Activated CD4-positive, CD25-positive, alpha-beta regulatory T cell treated with anti-CD3 and anti-CD28 coated beads, Interleukin-2, amount 50 U/mL, for 72 hours (primary cell): ENCODE measurements around the gene SDK2.
A peak's percentile ranks its signal among the peaks of the same experiment; 100 is the strongest.

ENCODE experiments used
- DNase-seq: peaks from one replicate; pipeline ENCODE4 v3.0.0; 2021

The SDK2 gene

DNA sequence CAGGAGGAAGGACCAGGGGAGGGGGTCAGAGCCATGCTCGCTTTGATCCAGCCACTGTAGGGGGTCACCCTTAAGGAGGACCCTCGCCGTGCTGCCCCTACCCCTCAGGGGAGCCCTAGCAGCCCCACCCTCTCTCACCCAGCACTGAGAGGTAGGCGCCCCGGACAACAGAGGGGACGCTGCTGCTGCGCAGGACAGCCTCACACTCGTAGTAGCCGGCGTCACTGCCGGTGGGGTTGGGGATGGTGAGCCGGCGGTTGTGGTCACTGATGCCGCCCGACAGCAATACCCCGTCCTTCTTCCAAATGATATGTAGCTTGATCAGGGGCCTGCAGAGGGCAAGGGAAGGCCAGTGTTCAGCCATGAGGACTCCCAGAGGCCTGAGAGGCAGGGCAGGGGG, 206.4 kb downstream of the SDK2 start:
- no peak for DNase-seq

DNA sequence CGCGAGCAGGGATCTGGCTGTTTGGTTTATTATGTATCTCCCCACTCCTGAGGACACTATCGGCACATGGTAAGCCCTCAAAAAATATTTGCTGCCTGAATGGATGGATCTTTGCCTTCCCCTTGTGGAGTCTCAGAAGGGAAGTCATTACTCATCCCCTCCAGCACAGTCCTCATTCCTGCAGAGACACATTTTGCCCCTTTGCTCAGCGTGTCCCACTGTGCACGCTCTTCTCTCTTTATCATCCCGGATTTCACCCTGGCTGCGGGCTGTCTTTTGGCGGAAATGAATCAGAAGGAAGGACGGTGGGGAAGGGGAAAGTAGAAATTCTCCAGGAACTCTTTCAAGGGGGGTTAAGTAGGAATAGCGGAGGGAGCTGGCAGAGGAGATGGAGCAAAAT, 207.3 kb downstream of the SDK2 start:
- DNase-seq = no peak

DNA sequence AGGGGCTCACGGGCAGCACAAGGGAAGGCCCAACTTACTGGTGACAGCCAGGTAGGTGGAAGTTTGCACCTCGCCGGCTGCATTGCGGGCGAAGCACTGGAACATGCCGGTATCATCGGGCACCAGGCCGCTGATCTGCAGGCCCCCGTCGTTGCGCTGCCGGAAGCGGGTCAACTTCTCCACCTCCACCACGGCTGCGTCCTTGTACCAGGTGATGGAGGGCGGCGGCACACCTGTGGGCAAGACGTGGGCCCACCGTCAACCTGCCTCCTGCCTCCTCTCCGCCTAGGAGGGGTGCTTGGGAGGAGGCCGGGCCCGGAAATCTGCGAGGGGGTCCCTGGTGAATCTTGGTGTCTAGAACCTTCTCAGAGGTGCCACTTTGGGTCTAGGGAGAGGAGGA, 208.8 kb downstream of the SDK2 start:
- DNase-seq = no peak

DNA sequence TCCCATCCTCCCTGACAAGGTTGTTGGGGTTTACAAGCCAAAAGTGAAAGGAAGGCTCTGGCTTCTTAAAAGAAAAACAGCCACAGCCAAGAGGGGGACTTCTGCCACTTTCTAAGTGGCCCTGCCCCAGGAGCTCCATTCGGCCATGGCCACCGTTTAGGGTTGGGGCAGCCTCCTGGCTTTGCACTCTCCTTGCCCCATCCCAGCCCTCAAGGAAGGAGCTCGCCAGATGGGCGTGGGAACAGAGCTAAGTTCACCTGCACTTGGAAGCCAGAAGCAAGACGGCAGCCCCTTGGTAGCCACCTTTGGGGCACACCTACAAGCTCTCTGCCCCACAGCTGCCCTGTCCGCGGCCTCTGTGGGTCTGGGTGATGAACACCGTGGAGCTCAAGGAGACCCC, 210.1 kb downstream of the SDK2 start:
- no peak for DNase-seq

DNA sequence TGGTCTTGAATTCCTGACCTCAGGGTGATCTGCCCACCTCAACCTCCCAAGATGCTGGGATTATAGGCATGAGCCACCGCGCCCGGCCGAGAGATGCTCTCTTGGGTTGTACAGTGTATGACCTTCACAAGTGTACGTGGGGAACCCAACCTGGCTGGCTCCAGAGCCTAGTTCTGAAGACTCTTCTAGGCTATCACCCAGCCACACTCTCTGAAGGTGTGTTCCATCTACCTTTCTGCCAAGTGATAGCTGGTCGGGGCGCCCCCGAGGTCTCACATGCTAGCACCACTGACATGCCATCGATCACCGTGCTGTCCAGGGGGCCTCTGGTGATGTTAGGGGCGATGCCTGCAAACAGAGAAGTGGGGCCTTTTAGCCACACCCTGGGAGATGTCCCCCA, 210.7 kb downstream of the SDK2 start:
- no peak for DNase-seq

DNA sequence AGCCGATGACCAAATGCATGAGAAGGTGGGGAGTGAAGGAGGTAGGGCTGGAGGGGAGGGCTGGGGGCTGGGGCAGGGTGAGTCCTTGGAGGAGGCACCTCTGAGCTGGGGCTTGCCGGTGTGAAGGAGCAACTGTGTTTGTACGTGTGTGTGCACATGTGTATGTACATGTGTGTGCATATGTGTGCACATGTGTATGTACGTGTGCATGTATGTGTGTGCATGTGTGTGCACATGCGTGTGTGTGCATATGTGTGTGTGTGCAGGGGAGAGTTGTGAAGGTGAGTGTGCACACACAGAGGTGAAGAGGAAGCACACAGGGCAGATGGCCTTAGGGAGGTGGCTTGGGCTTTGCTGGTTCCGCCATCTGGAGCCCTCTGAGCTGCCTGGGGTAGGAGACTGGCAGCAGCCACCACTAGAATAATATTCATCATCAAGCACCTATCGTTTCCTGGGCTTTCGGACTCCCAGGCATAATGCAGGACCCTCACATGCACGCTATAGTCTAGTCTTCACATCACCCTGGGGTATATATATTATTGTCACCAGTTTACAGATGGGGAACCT, 211.5 kb downstream of the SDK2 start:
- DNase-seq = no peak

DNA sequence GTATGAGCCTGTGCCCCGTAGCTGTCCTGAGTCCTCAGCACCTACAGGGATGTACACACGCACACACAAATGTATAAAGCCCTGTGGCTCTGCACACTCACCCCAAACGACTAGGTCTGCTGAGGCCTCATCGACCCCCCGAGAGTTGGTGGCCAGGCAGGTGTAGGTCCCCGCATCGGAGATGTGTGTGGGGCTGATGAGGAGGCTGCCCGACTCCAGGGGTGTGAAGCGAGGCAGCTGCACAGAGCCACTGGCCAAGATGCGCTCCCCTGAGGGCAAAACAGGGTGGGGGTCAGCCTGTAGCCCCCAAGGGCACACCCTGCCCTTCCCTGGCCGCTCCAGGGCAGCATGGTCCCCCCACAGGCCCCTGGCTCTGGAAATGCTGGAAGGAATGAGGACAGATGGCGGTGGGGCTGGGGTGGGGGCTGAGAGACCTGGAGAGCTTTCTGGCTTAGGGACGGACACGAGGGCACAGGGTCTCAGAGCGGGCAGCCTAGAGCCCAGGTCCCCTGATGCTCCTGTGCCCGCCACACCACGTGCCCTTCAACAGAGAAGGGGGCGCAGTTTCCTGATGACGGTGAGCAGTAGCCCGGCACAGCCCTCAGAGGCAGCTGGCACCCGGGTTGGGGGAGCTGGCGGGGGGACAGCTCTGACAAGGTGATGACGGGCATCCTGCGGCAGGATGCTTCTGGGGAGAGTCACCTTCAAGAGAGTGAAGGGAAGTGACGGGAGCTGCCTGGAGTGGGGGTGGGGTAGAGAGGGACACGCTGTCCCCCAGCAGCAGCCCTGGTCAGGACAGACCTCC, 212.6 kb downstream of the SDK2 start:
- DNase-seq = no peak

DNA sequence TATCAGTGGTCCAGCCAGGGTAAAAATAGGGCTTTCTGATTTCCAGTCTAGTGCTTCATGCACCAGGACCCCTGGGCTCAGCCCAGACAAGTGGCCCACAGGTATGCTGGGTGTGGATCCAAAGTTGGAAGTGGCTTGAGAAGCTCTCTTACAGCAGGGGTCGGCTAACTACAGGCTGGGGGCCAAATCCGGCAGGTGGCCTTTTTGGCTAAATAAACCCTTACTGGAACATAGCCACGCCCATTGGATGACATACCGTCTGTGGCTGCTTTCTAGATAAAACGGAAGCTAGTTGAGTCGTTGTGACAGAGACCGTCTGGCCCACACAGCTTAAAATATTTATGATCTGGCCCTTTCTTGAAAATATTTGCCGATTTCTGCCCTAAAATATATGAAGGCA, 213.4 kb downstream of the SDK2 start:
- no peak for DNase-seq

DNA sequence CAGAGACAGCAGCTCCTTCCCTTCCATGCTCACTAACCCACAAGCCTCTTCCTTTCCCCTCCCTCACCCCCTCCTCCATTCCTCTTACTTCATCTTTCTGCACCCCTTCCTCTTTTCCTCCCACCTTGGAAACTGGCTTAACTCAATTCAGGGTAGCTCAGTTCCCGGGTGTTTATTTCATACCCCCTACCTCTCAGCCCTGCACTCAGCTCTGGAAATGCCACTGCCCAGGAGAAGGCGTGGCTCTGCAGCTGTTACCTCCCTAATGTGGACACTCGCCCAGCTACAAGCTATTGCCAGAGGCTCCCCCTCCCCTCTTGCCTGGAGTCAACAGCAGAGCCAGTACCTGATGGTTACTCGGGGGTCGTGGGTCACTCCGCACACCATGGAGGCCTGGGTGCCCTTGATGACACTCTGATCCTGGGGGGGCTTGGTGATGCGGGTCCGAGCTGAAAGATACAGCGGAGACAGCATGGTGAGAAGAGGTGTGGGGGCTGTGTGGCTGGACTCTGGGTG, 214.0 kb downstream of the SDK2 start:
- no peak for DNase-seq

DNA sequence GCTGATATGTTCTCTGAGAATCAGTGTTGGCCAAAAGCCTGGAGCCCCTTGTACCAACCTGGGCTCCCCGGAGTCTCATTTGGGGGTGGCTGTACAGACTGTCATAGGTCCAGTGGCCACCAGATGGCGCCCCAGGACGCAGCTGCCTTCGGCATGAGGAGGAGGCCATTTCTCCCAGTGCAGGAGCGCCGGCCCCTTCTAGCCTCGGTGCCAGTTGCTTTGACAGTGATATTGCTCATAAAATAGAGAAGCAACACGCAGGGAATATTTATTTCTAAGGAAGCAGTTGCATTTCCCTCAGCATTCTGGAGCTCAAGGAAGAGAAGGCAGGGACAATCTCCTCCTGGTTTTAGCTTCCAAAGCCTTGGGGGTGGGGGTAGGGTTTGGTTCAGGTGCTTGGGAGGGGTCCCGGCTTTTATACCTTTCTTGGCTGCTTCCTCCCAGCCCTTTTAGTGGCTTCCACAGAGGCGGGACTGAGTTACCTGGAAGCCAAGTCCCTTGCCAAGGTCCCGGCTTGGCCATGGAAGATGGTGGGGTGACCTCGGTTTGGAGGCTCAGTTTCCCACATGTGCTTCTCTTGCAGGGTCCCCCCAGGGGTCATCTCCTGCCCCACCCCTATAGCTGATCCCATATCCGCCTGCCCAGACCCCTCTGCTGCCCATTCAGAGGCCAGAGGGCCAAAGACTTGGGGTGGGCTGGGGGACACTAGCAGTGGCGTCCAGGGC, 214.6 kb downstream of the SDK2 start:
- DNase-seq = peak; percentile 90

DNA sequence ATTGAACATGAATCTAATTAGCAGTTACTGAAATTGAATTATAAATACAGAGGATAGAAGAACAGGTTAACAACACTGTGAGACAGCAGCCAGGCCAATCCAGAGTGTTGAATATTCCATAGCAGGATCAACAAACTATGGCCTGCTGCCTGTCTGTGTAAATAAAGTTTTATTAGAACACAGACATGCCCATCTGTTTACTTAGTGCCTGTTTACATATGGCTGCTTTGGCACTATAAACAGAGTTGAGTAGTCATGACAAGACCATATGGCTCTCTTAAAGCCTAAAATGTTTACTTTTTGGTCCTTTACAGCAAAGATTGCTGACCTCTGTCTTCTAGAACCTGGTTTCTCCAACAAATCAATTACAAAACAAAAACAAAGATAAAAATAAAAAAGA, 217.0 kb downstream of the SDK2 start:
- no peak for DNase-seq

DNA sequence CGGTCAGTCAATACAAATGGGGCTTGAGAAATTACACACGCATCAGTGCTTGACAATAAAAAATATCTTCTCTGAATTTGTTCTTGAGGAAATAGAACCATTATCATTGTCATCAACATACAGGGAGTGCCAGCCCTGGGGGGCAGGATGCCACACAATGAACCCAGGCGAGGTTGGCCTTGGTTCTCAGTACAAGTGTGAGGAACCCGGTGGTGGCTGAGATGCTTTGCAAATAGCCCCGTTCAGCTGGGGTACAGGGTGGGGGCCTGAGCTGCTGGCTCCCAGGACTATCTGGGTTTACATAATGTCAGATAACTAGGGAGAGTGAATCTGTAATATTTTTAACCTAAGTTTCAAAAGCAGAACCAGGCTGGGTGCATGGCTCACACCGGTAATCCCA, 219.7 kb downstream of the SDK2 start:
- DNase-seq = no peak

DNA sequence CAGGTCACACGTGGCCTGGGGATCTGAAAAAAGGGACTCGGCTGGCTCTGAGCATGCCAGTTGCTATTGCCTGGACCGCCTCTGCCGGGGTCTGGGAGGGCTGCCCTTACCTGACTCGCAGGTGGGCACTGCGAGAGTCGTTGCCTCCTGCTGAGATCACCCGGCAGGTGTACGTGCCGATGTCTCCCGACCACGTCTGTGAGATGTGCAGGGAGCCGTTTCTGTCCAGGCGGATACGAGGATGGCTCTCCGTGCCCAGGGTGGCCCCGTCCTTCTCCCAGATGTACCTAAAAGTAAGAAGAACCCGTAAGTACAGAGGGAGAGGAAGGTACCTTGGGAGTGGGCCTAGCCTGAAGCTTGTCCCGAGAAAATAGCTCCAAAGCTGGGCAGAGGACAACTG, 220.4 kb downstream of the SDK2 start:
- no peak for DNase-seq

DNA sequence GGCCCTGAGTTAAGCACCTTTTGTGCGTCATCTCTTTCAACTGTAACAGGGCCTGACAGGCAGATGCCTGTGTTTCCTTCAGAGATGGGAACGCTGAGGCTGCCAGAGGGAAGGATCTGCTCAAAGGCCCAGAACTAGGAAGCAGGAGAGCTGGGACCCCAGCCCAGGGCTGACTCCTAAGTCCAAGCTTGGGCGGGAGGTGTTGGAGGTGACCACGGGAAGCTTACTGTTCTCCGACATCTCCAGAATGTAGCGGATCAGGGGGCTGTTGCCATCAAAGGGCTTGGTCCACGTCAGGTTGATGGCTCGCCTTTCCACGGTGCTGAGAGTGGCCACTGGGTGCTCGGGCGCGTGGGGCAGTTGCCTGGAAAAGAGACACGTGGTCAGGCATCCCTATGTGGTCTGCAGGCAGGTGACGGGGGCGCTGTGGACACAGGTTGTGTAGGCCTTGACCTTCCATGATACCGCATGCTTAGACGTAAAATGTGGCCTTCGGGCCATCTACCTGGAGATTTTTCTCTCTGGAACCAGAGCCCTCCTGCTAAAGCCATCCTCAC, 221.0 kb downstream of the SDK2 start:
- DNase-seq = no peak

DNA sequence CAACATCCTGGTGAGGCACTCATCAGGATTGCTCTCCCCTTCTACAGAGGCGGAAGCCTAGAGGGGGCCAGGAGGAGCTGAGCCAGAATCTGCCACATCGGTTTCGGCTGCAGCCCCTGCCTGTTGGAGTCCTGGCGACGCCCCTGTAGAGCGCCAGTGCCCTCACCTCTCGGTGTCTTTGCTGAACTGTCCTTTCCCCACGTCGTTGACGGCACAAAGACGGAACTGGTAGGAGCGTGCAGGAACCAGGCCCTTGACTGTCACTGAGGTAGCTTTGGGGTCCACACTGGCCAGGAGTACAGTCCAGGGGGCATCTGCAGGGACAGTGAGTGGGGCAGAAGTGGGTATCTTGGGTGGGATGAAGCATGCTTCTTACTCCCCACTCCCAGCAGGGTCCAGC, 222.1 kb downstream of the SDK2 start:
- no peak for DNase-seq

DNA sequence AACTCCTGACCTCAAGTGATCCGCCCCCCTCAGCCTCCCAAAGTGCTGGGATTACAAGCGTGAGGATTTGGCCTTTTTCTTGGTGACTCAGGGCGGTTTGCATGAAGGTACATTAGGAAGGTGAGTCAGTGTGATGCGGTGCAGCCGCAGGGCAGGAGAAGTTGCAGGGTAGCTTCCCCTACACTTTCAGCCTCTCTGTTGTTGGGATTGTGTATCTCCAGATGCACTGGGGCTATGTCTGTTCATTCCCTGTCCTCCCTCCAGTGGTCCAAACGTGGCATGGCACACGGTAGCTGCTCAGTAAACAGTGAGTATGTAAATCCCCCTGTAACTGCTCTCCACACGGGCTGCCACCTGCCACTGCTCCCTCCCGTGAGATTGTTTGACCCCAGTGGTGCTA, 223.3 kb downstream of the SDK2 start:
- no peak for DNase-seq

DNA sequence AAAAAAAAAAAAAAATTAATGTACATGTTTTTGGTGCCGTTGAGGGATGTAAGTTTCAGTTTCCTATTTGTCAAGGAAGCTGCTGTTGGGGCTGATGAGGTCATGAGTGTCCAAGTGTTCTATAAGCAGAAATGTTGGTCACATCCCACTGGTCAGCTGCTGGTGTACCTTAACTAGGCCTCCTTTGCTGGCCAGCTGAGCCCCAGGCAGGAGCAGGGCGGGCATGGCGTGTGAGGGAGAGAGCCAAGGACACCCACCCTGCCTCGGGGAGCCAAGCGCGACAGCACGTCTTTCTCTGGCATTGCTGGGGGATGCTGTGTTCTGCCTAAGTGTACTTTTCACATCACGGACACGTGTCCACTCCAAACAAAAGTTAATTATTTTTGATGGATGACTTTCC, 224.4 kb downstream of the SDK2 start:
- no peak for DNase-seq

DNA sequence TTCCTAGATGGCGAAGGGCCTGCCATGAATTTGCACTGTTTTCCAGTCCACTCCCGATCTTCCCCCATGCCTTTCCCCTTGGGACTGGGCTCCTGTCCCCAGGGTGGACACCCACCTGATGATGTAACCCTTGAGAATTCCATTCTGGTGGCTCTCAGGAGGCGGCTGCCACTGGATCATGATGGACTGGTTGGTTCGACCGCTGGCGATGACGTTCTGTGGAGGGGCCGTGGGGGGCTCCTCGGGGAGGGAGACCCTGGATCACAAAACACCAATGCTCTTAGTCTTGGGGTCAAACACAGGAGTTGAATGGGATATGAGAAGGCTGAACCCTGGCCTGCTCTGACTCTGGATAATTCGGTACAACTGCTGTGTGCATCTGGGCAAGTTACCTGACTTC, 225.2 kb downstream of the SDK2 start:
- no peak for DNase-seq

DNA sequence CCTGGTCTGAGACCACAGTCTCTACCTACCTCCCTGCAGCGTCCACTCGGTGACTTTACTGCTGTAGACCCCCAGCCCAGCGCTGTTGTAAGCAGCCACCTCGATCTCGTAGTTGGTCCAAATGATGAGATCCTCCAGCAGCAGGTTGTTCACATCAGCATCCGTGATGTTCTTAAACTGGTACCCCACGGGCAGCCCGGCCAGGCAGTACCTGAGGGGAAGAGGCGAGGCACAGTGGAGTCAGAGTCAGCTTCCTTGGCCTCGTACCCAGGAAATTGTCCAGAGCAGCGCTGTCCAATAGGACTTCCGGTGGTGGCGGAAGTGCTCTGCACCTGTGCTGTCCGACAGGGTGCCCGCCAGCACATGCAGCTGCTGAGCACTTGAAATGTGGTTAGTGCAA, 228.5 kb downstream of the SDK2 start:
- no peak for DNase-seq

DNA sequence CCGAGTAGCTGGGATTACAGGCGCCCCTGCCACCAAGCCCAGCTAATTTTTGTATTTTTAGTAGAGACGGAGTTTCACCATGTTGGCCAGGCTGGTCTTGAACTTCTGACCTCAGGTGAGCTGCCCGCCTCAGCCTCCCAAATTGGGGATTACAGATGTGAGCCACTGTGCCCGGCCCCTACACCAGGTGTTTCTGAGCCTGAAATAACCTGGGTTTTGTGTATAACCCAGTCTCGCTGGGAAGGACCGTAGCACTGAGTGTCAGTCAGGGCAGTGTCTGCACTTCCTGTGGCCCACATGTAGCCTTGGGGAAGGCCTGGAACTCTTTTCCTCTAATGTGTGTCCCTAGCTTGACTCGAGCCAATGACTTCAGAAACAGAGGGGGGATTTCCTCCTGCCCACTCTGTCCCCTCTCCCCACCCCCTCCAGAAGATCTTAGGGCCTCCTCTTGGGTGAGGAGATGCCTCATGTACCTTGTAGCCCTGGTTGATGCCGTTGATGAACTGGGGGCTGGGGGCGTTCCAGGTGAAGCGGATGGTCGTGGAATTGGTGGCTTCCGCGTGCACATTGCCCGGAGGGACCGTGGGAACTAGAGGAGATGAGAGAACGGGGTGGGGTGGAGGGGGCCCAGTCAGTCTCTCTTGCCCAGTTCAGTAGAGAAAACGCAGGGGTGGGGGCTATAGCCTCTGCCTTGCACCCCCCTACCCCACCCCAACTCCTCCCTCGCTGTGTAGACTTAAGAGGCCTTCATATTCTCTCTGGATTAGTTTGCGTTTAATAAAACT, 229.9 kb downstream of the SDK2 start:
- no peak for DNase-seq

DNA sequence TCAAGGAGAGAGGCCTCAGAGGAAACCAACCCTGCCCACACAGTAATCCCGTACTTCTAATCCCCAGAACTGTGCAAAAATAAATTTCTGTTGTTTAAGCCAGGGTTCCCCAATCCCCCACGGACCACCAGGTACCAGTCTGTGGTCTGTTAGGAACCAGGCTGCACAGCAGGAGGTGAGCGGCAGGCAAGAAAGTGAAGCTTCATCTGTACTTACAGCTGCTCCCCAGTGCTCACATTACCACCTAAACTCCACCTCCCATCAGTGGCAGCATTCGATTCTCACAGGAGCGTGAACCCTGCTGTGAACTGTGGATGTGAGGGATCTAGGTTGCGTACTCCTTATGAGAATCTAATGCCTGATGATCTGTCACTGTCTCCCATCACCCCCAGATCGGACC, 231.3 kb downstream of the SDK2 start:
- no peak for DNase-seq

DNA sequence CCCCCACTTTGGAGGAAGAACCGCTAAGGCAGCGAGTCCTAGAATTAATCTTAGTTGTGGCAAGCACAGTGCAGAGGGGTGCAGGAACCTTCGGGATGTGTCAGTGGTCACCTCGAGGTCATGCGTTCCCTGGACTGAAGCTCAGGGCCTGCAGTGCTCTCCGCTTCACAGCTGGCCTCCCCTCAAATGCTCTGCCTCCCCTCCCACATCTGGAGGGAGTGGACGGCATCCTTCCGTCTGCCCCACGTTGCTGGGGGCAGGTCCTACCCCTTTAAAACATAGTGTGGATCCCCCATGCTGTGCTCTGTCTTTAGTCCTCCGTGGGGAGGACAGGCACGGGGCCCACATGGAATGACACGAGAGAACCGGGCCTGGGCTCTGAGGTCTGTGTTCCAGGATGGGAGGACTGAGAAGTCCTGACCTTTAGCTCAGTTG, 232.9 kb downstream of the SDK2 start:
- no peak for DNase-seq
